Body of pancreas (tissue), 4 donors: ENCODE results near the gene FOXR2. TPM values are rescaled to one million over a fixed set of nuclear protein-coding genes. Genes with fewer than 3 reads are reported as not detected.

ENCODE experiments used
- ATAC-seq: fragments of 150-250 bp; one replicate; pipeline ENCODE4 v1.9.1; 2016
- DNase-seq, 4 donors: peaks; one replicate each; pipeline ENCODE4 v3.0.0-alpha.2; 2019
- H3K27ac ChIP-seq, 4 donors: fragments of 200-600 bp; sonication (generic); 1 replicate in 3 of 4; 2 replicates in 1 of 4; pipeline versions ENCODE4 v1.5.1 to v1.6.1; 2016 to 2019; ENCODE audit warnings: mild to moderate bottlenecking in 1 of 4, mixed read lengths in 1 of 4, moderate library complexity in 1 of 4
- H3K27me3 ChIP-seq, 2 donors: fragments of 200-600 bp; sonication (generic); one replicate each; pipeline ENCODE4 v1.6.0; 2016; ENCODE audit warnings: mild to moderate bottlenecking in 1 of 2
- H3K36me3 ChIP-seq, 2 donors: fragments of 200-600 bp; sonication (generic); replicated peaks in 1 of 2; 2 replicates each; pipeline ENCODE4 v1.5.1; 2016; ENCODE audit warnings: low read depth in 2 of 2; ENCODE audit not compliant: insufficient read depth in 1 of 2
- H3K4me1 ChIP-seq: fragments of 200-600 bp; sonication (generic); one replicate; pipeline ENCODE4 v1.6.0; 2016
- H3K4me3 ChIP-seq, 2 donors: fragments of 200-600 bp; sonication (generic); 1 replicate in 1 of 2; 2 replicates in 1 of 2; pipeline ENCODE4 v1.5.1; 2016 to 2019
- H3K9me3 ChIP-seq, 3 donors: fragments of 200-600 bp; sonication (generic); 1 replicate in 2 of 3; 2 replicates in 1 of 3; pipeline ENCODE4 v1.5.1; 2016
- CTCF ChIP-seq, 7 experiments: fragments of 450-650 bp in 4 of 7; fragments of 200-600 bp in 3 of 7; sonication (generic) in 3 of 7; IDR thresholded peaks; one replicate each; pipeline ENCODE4 v1.5.1; 2016 to 2019; ENCODE audit warnings: antibody characterized with exemption in 7 of 7
- POLR2A ChIP-seq, 3 donors: fragments of 450-650 bp; IDR thresholded peaks; one replicate each; pipeline ENCODE4 v1.6.1; 2016; ENCODE audit warnings: antibody characterized with exemption in 3 of 3, mild to moderate bottlenecking in 2 of 3
- WGBS, 2 donors: methylation state at CpG; one replicate each; pipeline ENCODE4 v1.1.5; 2017; 5-methylcytosine and 5-hydroxymethylcytosine counted together
- intact Hi-C: fragments of 100-400 bp; cut with DNase I; formaldehyde crosslinking; loops from one replicate; pipeline ENCODE4 v1.15.1; 2023
- total RNA-seq, 2 donors: library from RNA; depleted of rRNA; stranded (reverse); fragments of >200 nt; gene quantifications; one replicate each; pipeline ENCODE4 v1.1.0, GENCODE V29; 2016

The FOXR2 gene
- not detected for total RNA-seq

GRCh38 chrX:55623100-55623499, at the start of gene FOXR2:
FOXR2 (plus strand) TSS chrX:55623400; CDS start chrX:55623712, 312 bp downstream.
- H3K27me3 ChIP-seq = no peaks in the 10 kb centered on the region
- no peak within 1 kb of the TSS for H3K4me3 ChIP-seq
- H3K9me3 ChIP-seq = no peaks in the 10 kb centered on the region
- no peaks in the 10 kb centered on the region for H3K4me1 ChIP-seq
- 70 to 80% methylated on average over 1 of the region's 1 CpG for WGBS, 2 donors
- ATAC-seq (no peak), DNase-seq (no peak)
- intact Hi-C loops = no loop called here
- no peaks in the 10 kb centered on the region for H3K36me3 ChIP-seq
- TF ChIP-seq POLR2A (IDR thresholded peaks at IDR 0.05) = no peak
- no peak for TF ChIP-seq CTCF (IDR thresholded peaks at IDR 0.05)
- H3K27ac ChIP-seq = no peak within 1 kb of the TSS

- Histone ChIP-seq H3K4me1 (no peaks in the 10 kb centered on the region), H3K27ac (no peak overlapping the region), H3K27me3 (no peaks in the 10 kb centered on the region), H3K4me3 (no peak overlapping the region), H3K36me3 (no peaks in the 10 kb centered on the region), H3K9me3 (no peaks in the 10 kb centered on the region)
- intact Hi-C loops = no loop called here
- no peak for DNase-seq
- ATAC-seq = no peak
- TF ChIP-seq CTCF (IDR thresholded peaks at IDR 0.05) (no peak), POLR2A (IDR thresholded peaks at IDR 0.05) (no peak)
Observed at GRCh38 chrX:55579115-55579514, 44.1 kb upstream of the FOXR2 start.

- intact Hi-C loops = no loop called here
- no peak for ATAC-seq
Observed at GRCh38 chrX:55582447-55582846, 40.8 kb upstream of the FOXR2 start.

GRCh38 chrX:55593296-55593695, 29.9 kb upstream of the FOXR2 start:
- H3K9me3 ChIP-seq = no peaks in the 10 kb centered on the region
- intact Hi-C loops = no loop called here
- no peaks in the 10 kb centered on the region for H3K36me3 ChIP-seq
- 64 to 72% methylated on average over 5 of the region's 5 CpGs for WGBS, 2 donors
- no peaks in the 10 kb centered on the region for H3K27me3 ChIP-seq
- no peak for ATAC-seq
- TF ChIP-seq CTCF (IDR thresholded peaks at IDR 0.05) (no peak), POLR2A (IDR thresholded peaks at IDR 0.05) (no peak)
- no peak overlapping the region for H3K27ac ChIP-seq
- H3K4me1 ChIP-seq = no peaks in the 10 kb centered on the region
- DNase-seq = no peak
- no peak overlapping the region for H3K4me3 ChIP-seq

More at GRCh38 chrX:55582447-55582846, 40.8 kb upstream of the FOXR2 start:
- WGBS, 2 donors = 58 to 61% methylated on average over 1 of the region's 1 CpG
- Histone ChIP-seq H3K9me3 (no peaks in the 10 kb centered on the region), H3K36me3 (no peaks in the 10 kb centered on the region), H3K4me3 (no peak overlapping the region), H3K4me1 (no peaks in the 10 kb centered on the region), H3K27me3 (no peaks in the 10 kb centered on the region), H3K27ac (no peak overlapping the region)
- no peak for DNase-seq
- no peak for TF ChIP-seq CTCF (IDR thresholded peaks at IDR 0.05)
- TF ChIP-seq POLR2A (IDR thresholded peaks at IDR 0.05) = no peak

- H3K27ac ChIP-seq = no peak overlapping the region
- H3K36me3 ChIP-seq = no peaks in the 10 kb centered on the region
- WGBS, 2 donors = 78% methylated on average over 11 to 13 of the region's 13 CpGs
- H3K9me3 ChIP-seq = no peaks in the 10 kb centered on the region
- no peak overlapping the region for H3K4me3 ChIP-seq
- TF ChIP-seq CTCF (IDR thresholded peaks at IDR 0.05) (no peak), POLR2A (IDR thresholded peaks at IDR 0.05) (no peak)
- no peak for ATAC-seq
- DNase-seq = no peak
- no peaks in the 10 kb centered on the region for H3K4me1 ChIP-seq
- intact Hi-C loops = no loop called here
- H3K27me3 ChIP-seq = no peaks in the 10 kb centered on the region
Observed at GRCh38 chrX:55593756-55594257, 29.4 kb upstream of the FOXR2 start.
